GM12875 (cell line): ENCODE results near the gene SLC25A21.

Source experiments
- H3K4me3 ChIP-seq: one replicate; pipeline ENCODE4 v1.5.1; 2011; ENCODE audit warnings: low read depth, low read length, control low read depth
- CTCF ChIP-seq: IDR thresholded peaks from 2 replicates; pipeline ENCODE4 v1.5.1; 2011; ENCODE audit warnings: low read depth, mild to moderate bottlenecking, control low read depth, inconsistent platforms, low read length, moderate library complexity, borderline replicate concordance; ENCODE audit not compliant: insufficient read depth

SLC25A21 gene

GRCh38 chr14:36768638-36769337 is 403.6 kb downstream of the SLC25A21 start:
- H3K4me3 ChIP-seq, result no peak overlapping the region
- no peak for TF ChIP-seq CTCF

GRCh38 chr14:36767603-36768281 is 404.7 kb downstream of the SLC25A21 start:
- TF ChIP-seq CTCF, result no peak
- no peak overlapping the region for H3K4me3 ChIP-seq

- no peak for TF ChIP-seq CTCF
Measured at GRCh38 chr14:36766974-36767373, 405.4 kb downstream of the SLC25A21 start.

GRCh38 chr14:36757734-36758601 is 414.4 kb downstream of the SLC25A21 start:
- TF ChIP-seq CTCF, result no peak

More at GRCh38 chr14:36766974-36767373, 405.4 kb downstream of the SLC25A21 start:
- H3K4me3 ChIP-seq, result no peak overlapping the region

GRCh38 chr14:36756226-36756625 is 416.2 kb downstream of the SLC25A21 start:
- TF ChIP-seq CTCF, result no peak

More at GRCh38 chr14:36757734-36758601, 414.4 kb downstream of the SLC25A21 start:
- H3K4me3 ChIP-seq, result no peak overlapping the region

GRCh38 chr14:36755756-36756155 is 416.6 kb downstream of the SLC25A21 start:
- no peak overlapping the region for H3K4me3 ChIP-seq
- TF ChIP-seq CTCF, result no peak

More at GRCh38 chr14:36756226-36756625, 416.2 kb downstream of the SLC25A21 start:
- H3K4me3 ChIP-seq, result no peak overlapping the region
